Transverse colon (tissue), 4 donors: ENCODE results near the gene OR9A2.

Experiments used
- CTCF ChIP-seq, 5 experiments: fragments of 200-600 bp in 3 of 5; fragments of 450-650 bp in 2 of 5; sonication (generic) in 3 of 5; IDR thresholded peaks; 1 replicate in 2 of 5; 2 replicates in 3 of 5; pipeline ENCODE4 v1.5.1; 2016 to 2017; ENCODE audit warnings: antibody characterized with exemption in 5 of 5, inconsistent platforms in 3 of 5, mild to moderate bottlenecking in 2 of 5, moderate library complexity in 1 of 5
- EP300 ChIP-seq: sonication (generic); formaldehyde crosslinking; IDR thresholded peaks from one replicate; pipeline ENCODE4 v1.6.1; 2017; ENCODE audit warnings: antibody characterized with exemption, low read depth
- POLR2AphosphoS5 ChIP-seq, 3 donors: sonication (generic); formaldehyde crosslinking; IDR thresholded peaks; one replicate each; pipeline ENCODE4 v1.6.1; 2016; ENCODE audit warnings: antibody characterized with exemption in 3 of 3

- TF ChIP-seq CTCF (IDR thresholded peaks at IDR 0.05) (no peak), EP300 (no peak), POLR2AphosphoS5 (IDR thresholded peaks at IDR 0.05) (no peak)
Observed at GRCh38 chr7:143050931-143051330, 24.0 kb upstream of the OR9A2 start.
